ENCODE results near the gene PAGR1. TPM values are rescaled to one million over a fixed set of nuclear protein-coding genes. Genes with fewer than 3 reads are reported as not detected.

The PAGR1 gene
- total RNA-seq, 1 experiment from 2014 or later: 60.1 TPM

DNA sequence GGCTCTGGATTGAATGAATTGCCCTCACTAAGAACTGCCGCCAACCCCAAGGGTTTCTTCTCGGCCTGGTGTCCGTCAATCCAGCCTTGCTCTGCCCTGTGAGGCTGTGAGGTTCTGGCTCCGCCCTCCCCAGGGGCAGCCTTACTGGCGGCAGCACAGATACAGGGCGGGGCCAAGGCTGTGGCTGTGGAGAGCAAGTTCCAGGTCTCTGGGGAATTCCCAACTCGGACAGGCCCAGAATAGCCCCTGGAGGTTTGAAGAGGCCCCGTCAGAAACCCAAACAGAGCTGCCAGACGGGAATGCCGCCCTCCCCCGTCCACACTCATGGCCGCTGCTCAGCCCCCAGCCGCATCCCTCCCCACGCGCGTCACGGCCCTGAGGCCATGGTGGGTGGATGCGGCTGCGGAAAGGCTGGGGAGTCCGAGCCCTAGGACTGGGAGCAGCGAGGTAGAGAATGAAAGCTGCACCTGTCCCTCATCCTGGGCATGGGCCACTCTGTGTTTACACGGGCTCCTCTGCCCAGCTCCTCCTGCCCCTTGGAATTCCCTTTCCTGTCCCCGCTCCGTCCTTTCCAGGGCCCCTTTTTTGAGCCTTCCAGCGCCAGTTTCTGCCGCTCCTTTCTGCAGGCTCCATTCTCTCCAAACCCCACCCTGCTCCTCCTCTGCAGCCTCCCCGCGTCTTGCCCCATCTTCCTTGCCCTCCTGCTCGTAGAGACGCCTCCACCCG, 4.6 kb upstream of the PAGR1 start (continued):
- TF ChIP-seq, protein P1, sequence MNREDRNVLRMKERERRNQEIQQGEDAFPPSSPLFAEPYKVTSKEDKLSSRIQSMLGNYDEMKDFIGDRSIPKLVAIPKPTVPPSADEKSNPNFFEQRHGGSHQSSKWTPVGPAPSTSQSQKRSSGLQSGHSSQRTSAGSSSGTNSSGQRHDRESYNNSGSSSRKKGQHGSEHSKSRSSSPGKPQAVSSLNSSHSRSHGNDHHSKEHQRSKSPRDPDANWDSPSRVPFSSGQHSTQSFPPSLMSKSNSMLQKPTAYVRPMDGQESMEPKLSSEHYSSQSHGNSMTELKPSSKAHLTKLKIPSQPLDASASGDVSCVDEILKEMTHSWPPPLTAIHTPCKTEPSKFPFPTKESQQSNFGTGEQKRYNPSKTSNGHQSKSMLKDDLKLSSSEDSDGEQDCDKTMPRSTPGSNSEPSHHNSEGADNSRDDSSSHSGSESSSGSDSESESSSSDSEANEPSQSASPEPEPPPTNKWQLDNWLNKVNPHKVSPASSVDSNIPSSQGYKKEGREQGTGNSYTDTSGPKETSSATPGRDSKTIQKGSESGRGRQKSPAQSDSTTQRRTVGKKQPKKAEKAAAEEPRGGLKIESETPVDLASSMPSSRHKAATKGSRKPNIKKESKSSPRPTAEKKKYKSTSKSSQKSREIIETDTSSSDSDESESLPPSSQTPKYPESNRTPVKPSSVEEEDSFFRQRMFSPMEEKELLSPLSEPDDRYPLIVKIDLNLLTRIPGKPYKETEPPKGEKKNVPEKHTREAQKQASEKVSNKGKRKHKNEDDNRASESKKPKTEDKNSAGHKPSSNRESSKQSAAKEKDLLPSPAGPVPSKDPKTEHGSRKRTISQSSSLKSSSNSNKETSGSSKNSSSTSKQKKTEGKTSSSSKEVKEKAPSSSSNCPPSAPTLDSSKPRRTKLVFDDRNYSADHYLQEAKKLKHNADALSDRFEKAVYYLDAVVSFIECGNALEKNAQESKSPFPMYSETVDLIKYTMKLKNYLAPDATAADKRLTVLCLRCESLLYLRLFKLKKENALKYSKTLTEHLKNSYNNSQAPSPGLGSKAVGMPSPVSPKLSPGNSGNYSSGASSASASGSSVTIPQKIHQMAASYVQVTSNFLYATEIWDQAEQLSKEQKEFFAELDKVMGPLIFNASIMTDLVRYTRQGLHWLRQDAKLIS (CRISPR knock-in tag; IDR thresholded peaks at IDR 0.05; ENCODE audit: borderline replicate concordance): no peak
- TF ChIP-seq FOXP1 (CRISPR knock-in tag; IDR thresholded peaks at IDR 0.05; ENCODE audit: borderline replicate concordance) (peak; percentile 74), ZNF416 (CRISPR knock-in tag; IDR thresholded peaks at IDR 0.05) (peak; percentile 92), TCF7 (CRISPR knock-in tag; IDR thresholded peaks at IDR 0.05; ENCODE audit: low read depth) (0 out of 2 replicates have a peak, but pooled peaks have one; percentile 37)
- TF ChIP-seq, protein P2, sequence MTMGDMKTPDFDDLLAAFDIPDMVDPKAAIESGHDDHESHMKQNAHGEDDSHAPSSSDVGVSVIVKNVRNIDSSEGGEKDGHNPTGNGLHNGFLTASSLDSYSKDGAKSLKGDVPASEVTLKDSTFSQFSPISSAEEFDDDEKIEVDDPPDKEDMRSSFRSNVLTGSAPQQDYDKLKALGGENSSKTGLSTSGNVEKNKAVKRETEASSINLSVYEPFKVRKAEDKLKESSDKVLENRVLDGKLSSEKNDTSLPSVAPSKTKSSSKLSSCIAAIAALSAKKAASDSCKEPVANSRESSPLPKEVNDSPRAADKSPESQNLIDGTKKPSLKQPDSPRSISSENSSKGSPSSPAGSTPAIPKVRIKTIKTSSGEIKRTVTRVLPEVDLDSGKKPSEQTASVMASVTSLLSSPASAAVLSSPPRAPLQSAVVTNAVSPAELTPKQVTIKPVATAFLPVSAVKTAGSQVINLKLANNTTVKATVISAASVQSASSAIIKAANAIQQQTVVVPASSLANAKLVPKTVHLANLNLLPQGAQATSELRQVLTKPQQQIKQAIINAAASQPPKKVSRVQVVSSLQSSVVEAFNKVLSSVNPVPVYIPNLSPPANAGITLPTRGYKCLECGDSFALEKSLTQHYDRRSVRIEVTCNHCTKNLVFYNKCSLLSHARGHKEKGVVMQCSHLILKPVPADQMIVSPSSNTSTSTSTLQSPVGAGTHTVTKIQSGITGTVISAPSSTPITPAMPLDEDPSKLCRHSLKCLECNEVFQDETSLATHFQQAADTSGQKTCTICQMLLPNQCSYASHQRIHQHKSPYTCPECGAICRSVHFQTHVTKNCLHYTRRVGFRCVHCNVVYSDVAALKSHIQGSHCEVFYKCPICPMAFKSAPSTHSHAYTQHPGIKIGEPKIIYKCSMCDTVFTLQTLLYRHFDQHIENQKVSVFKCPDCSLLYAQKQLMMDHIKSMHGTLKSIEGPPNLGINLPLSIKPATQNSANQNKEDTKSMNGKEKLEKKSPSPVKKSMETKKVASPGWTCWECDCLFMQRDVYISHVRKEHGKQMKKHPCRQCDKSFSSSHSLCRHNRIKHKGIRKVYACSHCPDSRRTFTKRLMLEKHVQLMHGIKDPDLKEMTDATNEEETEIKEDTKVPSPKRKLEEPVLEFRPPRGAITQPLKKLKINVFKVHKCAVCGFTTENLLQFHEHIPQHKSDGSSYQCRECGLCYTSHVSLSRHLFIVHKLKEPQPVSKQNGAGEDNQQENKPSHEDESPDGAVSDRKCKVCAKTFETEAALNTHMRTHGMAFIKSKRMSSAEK (CRISPR knock-in tag; IDR thresholded peaks at IDR 0.05; ENCODE audit: borderline replicate concordance): peak; percentile 85; the same call in 1 of the 2 replicates
- TF ChIP-seq, protein P3, sequence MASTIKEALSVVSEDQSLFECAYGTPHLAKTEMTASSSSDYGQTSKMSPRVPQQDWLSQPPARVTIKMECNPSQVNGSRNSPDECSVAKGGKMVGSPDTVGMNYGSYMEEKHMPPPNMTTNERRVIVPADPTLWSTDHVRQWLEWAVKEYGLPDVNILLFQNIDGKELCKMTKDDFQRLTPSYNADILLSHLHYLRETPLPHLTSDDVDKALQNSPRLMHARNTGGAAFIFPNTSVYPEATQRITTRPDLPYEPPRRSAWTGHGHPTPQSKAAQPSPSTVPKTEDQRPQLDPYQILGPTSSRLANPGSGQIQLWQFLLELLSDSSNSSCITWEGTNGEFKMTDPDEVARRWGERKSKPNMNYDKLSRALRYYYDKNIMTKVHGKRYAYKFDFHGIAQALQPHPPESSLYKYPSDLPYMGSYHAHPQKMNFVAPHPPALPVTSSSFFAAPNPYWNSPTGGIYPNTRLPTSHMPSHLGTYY (CRISPR knock-in tag; IDR thresholded peaks at IDR 0.05): peak; percentile 71; the same call in 1 of the 2 replicates
- TF ChIP-seq, protein P4, sequence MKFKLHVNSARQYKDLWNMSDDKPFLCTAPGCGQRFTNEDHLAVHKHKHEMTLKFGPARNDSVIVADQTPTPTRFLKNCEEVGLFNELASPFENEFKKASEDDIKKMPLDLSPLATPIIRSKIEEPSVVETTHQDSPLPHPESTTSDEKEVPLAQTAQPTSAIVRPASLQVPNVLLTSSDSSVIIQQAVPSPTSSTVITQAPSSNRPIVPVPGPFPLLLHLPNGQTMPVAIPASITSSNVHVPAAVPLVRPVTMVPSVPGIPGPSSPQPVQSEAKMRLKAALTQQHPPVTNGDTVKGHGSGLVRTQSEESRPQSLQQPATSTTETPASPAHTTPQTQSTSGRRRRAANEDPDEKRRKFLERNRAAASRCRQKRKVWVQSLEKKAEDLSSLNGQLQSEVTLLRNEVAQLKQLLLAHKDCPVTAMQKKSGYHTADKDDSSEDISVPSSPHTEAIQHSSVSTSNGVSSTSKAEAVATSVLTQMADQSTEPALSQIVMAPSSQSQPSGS (CRISPR knock-in tag; IDR thresholded peaks at IDR 0.05; ENCODE audit: borderline replicate concordance, low read depth): no peak
- TF ChIP-seq, protein P5, sequence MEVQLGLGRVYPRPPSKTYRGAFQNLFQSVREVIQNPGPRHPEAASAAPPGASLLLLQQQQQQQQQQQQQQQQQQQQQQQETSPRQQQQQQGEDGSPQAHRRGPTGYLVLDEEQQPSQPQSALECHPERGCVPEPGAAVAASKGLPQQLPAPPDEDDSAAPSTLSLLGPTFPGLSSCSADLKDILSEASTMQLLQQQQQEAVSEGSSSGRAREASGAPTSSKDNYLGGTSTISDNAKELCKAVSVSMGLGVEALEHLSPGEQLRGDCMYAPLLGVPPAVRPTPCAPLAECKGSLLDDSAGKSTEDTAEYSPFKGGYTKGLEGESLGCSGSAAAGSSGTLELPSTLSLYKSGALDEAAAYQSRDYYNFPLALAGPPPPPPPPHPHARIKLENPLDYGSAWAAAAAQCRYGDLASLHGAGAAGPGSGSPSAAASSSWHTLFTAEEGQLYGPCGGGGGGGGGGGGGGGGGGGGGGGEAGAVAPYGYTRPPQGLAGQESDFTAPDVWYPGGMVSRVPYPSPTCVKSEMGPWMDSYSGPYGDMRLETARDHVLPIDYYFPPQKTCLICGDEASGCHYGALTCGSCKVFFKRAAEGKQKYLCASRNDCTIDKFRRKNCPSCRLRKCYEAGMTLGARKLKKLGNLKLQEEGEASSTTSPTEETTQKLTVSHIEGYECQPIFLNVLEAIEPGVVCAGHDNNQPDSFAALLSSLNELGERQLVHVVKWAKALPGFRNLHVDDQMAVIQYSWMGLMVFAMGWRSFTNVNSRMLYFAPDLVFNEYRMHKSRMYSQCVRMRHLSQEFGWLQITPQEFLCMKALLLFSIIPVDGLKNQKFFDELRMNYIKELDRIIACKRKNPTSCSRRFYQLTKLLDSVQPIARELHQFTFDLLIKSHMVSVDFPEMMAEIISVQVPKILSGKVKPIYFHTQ (CRISPR knock-in tag; IDR thresholded peaks at IDR 0.05): no peak
- TF ChIP-seq, protein P6, sequence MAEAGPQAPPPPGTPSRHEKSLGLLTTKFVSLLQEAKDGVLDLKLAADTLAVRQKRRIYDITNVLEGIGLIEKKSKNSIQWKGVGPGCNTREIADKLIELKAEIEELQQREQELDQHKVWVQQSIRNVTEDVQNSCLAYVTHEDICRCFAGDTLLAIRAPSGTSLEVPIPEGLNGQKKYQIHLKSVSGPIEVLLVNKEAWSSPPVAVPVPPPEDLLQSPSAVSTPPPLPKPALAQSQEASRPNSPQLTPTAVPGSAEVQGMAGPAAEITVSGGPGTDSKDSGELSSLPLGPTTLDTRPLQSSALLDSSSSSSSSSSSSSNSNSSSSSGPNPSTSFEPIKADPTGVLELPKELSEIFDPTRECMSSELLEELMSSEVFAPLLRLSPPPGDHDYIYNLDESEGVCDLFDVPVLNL (CRISPR knock-in tag; IDR thresholded peaks at IDR 0.05; ENCODE audit: borderline replicate concordance, low read depth): 0 out of 2 replicates have a peak, but pooled peaks have one; percentile 9
